Fibroblast of skin of left biceps (primary cell): Measurements from ENCODE around the gene PPM1B.
"Not testable (repeated sequence)": the region's sequence is repeated elsewhere in the genome, so short reads cannot be mapped to it uniquely, and the experiment has no call there.

Experiments
- DNase-seq, 2 experiments: peaks; one replicate each; pipeline ENCODE4 v3.0.0-alpha.2; 2013; ENCODE audit warnings: low read depth in 2 of 2

PPM1B gene

DNA sequence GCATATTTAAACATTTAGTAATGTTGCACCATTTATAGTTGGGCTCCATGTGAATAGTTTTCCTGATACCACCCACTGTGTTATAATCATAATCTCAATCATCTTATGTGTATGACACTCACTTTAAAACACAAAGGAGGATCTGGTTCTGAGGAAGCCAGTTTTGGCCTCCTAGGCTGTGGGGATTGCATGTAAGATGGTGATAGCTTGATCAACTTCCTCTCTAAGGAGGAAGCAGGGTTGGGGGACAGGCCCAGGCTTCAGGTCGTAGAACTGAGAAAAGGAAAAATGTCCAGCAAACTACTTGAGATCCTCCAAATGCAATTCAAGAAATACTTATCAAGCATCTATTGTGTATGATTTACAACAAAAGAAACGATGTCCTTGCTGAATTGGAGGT, 4.9 kb upstream of the PPM1B start:
- no peak for DNase-seq

DNA sequence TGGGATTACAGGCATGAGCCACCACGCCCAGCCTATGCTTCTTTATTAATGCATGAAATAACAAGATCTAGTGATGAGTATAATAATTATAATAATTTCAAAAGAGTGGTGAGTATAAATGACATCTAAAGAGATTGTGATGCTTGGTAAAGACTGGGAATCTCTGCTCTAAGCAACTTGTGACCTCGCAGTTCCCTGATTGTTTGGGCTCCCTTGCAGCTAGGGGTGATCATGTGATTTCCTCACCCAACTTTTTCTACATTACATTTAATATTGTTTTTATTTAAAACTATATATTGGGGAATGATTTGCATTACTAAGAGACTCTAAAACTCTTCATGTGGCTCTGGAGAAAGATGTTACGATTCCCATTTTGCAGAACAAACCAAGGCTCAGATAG, 4.1 kb upstream of the PPM1B start:
- DNase-seq: no peak

DNA sequence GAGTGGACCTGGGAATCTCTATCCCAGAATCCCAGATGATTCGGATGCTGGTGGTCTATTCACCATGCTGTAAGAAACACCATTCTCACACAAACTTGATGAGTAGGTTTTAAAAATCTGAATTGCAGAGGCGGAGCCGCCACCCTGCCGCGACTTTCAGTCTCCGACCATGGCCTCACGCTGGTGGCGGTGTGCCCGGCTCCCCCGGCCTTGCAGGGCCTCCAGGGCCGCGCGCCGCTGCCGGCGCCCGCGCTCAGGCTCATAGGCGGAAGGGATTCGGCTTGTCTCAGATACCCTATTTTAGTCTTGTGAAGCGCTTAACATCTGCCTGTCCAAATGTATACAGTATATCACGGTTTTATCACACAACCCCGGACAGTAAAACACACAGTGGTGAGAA, 2.6 kb upstream of the PPM1B start:
- DNase-seq: no peak

DNA sequence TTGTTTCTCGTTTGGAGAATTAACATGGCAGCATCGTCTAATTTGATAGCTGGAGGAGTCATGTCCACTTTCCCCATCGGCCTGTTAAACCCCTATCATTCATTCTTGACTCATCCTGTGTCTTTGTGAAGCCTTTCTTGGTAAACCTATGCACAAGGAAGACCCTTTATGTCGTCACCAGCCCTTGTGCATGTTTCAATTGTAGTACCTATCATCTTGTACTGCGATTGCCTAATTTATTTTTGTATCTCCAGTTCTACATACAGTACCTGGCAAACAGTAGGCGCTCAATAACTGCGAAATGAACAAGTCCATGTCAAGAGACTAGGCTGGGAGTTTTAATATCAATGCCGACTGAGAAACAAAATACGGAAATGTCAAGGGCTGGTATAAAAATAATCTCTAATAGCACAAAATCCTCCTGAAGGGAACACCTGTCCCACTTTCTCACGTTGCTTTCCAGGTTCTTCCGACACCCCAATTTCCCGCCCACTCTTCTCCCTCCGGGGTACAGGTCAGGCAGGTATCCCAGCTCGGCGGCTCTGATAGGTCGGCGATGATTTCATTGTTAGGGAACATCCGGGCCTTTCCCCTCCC, 1.3 kb upstream of the PPM1B start:
- DNase-seq: no peak

DNA sequence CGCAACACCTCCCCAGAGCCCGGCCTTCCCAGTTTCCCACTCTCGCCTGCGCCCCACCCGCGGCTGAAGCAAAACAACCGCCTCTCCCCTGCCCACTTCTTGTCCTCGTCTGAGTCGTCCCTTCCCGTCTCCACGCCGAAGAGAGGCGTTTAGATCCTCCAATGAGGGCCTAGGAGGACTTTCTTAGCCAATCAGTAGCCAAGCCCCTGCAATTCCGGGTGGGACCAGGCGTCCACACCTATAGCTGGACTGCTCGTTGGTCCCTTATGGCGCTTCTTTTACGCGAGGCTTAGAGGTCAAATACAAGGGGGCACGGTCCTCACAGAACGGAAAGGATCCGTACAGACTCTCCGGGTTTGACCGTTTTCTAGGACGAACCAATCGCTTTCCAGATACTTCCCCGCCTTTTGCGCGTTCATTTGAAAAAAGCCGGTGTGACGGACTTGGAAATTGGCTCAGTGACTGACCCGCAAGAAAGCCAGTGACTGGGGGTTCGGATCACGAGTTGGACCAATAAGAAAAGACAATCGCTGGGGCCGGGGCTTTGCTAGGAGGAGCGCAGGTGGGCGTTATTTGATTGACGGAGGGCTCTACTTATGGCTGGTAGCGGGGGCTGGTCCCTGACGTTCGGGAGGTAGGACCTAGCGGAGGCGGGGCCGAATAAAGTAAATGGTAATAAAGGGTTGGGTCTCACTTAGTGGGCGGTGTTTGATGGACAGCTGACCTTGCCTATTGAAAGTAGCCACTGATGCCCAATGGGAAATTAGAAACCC, 581 bp upstream of the PPM1B start:
- peak; percentile 100 for DNase-seq

DNA sequence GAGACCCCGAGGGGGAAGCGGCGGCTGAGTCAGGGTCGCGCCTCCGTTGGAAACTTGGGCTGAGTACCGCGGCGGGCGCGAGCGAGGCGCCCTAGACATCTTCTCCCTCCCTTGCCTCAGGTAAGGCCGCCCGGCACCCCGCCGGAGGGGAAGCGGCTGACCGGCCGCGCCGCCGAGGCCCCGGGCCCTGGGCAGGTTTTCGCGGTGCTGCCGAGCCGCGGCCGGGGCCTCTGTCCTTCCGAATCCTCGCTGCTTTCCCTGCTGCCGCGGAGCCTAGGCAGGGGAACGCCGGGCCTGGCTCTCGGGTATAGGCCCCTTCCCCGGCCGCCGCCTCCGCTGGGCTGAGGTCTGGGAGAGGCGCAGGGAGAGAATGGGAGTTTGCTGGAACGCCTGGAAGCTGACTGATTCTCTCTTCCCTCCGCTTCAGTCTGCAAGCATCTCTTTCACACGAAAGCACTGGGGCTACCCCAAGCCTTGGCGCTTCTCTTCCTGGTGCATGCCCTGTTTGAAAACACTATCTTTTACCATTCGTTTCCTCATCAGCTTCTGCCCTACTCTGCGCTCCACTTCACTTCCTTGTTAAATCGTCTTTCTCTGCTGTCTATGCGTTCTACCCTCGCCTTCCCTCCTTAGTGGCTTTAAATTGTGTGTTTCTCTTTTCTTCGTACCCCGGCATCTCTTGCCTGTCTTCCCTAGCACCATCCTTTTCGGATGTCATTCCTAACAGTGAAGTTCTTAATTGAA, 652 bp downstream of the PPM1B start:
- DNase-seq: no peak

DNA sequence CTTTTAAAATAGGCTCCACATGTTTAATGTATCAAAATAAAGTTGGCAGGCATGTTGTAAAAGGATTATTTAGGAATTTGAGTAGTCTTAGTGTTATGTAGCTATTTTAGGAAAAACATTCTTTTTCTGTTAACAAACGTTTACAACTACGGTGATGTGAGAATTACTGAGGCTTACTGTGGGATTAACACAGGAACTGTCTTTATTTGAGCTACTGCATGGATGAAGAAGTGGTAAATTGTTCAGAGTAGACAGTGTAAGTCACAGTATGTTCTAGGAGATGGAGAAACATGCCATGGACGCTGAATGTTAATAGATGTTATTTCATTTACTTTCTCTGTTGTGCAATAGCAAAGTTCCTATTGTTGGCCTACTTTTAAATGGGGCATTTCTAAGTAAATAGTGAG, 1.6 kb downstream of the PPM1B start:
- DNase-seq: no peak

DNA sequence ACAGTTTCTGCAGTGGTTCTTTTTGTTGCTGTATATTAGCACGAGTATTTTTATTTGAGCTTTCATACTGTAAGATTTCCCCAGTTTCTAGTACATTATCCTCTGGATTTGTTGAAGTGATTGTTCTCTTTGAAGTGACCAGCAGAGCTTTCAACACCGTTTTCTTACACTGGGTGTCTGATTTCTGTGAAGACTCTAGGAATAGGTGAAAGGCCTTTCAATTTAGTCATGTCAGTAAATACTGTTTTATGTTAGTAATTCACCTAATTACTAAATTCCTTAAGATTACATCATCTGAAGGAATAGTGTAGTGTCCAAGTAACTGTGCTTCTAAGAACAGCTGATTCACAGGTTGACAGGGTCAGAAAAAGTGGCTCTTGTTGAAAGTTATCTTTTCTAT, 2.3 kb downstream of the PPM1B start:
- DNase-seq: no peak

DNA sequence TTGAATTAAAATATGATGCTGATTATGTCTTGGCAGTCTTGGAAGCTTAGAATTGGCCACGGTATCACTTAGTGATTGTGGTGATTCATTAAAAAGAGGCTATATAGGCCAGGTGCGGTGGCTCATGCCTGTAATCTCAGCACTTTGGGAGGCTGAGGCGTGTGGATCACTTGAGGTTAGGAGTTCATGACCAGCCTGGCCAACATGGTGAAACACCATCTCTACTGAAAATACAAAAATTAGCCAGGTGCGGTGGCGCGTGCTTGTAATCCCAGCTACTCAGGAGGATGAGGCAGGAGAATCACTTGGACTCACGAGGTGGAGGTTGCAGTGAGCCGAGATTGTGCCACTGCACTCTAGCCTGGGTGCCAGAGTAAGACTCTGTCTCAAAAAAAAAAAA, 2.8 kb downstream of the PPM1B start:
- DNase-seq: not testable (repeated sequence)

DNA sequence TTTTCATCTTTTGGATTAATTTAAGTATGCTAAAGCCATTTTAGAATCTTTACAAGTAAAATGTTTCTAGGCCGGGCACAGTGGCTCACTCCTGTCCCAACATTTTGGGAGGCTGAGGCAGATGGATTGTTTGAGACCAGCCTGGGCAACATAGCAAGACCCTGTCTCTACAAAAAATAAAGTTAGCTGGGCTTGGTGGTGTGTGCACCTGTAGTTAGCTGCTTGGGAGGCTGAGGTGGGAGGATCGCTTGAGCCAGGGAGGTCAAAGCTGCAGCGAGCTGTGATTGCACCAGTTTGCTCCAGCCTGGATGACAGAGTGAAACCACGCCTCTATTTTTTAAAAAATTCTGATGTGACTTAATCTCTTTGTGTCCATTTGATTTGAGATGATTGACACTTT, 3.9 kb downstream of the PPM1B start:
- no peak for DNase-seq

DNA sequence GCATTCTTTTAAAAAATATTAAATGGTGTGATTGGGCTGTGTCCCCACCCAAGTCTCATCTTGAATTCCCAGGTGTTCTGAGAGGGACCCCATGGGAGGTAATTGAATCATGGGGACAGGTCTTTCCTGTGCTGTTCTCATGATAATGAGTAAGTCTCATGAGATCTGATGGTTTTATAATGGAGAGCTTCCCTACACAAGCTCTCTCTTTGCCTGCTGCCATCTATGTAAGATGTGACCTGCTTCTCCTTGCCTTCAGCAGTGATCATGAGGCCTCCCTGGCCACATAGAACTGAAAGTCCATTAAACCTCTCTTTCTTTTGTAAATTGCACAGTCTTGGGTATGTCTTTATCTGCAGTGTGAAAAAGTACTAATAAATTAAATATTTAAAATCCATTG, 10.3 kb downstream of the PPM1B start:
- no peak for DNase-seq

DNA sequence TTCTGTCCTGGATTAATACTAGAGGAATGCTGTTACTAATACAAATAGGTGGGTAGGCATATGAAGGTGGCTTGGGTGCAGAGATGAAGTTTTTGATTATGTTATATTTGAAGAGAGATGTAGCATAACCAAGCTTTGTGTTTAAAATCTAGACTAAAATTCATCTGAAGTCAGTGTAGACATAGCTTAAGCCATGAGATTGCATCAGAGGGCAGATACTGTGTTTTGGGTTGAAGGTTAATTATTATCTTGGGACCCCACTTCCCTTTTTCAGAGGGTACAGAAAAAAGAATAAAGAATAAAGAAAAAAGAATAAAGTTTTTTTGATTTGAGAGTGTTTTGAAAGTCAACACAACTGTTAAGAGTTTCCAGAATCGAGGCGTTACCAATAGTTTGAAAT, 13.0 kb downstream of the PPM1B start:
- no peak for DNase-seq

DNA sequence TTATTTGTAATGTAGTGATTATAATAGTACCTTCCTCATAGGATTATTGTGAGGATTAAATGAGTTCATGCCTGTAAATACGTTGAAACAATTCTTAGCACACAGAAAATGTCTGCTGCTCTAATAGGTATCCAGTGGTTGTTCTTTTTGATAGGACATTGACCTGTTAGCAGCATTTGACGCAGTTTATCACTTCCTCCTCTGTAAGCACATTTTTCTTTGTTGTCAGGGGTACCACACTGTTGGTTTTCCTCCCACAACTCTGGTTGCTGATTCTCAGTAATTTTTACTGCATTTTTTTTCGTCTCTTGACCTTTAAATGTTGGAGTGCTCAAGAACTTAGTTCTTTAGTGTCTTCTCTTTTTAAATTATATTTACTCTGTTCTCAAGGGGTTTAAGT, 15.4 kb downstream of the PPM1B start:
- no peak for DNase-seq

DNA sequence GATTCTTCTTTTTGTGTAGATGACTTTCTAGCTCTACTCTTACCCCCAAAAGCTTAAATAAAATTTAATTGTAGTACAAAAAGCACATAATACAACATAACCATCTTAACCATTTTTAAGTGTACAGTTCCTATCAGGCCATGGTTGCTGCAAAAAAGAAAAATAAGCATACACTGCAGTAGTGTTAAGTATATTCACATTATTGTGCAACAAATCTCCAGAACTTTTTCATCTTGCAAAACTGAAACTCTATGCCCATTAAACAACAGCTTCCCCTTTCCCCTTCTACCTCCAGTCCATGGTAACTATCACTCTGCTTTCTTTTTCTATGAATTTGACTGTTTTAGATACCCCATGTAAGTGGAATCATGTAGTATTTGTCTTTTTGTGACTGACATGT, 18.1 kb downstream of the PPM1B start:
- DNase-seq: no peak

DNA sequence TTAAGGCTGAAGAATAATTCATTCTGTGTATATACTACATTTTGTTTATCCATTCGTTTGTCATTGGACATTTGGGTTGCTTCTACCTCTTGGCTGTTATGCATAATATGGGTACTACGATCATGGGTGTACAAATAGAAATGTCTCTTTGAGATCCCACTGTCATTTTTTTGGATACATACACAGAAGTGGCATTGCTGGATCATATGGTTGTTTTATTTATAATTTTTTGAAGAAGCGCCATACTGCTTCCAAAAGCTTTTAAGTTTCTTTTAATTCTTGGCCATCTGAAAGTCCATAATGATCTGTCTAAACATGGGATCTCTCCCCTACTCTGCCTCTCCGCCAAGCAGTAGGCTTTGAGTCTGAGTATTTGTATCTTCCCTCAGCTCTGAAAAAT, 18.6 kb downstream of the PPM1B start:
- no peak for DNase-seq

DNA sequence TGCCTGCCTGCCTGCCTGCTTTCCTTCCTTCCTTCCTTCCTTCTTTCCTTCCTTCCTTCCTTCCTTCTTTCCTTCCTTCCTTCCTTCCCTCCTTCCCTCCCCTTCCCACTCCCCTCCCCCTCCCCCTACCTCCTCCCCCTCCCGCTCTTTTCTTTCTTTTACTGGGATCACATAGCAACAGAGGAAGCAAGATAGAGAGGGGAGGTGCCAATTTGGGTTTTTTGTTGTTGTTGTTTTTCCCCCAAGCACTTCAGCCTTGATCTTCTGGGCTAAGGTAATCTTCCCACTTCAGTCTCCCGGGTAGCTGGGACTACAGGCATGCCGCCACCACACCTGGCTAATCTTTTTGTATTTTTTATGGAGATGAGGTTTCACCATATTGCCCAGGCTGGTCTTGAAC, 20.0 kb downstream of the PPM1B start:
- DNase-seq: no peak

DNA sequence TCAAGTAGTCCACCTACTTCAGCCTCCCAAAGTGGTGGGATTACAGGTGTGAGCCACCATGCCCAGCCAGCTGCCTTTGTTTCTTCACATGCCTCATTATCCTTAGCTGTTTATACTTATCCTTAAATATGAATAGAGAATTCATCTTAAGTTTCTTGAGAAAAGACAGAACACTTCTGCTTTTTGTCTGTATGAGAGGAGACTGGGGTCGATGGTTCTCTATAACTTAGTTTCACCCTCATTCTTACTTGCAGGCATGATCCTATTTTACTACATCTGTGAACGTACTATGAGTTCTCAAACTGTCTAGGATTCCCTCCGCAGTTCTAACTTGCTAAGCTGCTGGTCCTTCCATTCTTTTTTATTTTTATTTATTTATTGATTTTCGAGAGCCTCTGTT, 20.4 kb downstream of the PPM1B start:
- DNase-seq: no peak

DNA sequence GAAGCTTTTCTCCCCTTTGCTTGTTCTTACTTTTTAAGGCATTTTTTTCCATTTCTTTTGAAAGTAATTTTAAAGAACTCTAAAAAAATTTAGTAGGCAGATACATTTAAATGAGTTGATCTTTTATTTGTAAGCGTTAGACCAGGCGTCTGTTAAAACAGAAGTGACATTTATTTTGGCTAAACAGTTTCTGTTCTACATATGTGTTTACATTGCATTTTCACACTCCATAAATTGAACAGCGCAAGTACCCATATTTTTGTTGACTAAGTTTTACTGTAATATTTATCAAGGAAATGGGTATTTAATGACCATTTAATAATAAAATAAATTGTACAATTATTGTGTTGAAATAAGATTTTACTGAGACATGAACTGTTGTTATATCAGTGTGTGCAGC, 21.9 kb downstream of the PPM1B start:
- DNase-seq: no peak

DNA sequence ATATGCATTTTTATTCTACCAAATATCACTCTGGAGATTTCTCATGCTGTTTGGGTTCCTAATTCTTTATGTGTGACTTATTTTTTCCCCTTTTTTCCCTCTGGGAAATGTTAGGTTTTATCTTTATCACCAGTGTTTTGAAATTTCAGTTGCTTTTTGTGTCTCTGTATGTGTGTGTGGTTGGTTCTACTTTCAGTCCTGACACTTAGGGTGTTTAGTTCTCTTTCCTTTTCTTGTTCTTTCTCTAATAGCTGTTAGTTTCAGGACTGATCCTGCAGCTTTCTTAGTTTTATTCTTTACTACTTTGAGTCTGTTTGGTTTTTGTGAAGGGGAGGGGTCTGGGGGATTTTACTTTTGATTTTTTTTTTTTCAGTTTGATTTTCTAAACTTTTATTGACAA, 23.1 kb downstream of the PPM1B start:
- no peak for DNase-seq

DNA sequence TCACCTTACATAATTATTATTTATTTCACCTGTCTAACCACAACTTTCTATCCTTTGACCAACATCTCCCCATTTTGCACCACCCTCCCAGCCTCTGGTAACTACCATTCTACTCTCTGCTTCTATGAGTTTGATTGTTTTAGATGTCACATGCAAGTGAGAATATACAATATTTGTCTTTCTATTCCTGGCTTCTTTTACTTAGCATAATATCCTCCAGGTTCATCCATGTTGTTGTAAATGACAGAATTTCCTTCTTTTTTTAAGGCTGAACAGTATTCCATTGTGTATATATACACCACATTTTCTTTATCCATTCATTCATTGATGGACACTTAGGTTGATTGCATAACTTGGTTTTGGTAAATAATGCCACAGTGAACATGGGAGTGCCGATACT, 24.0 kb downstream of the PPM1B start:
- no peak for DNase-seq

DNA sequence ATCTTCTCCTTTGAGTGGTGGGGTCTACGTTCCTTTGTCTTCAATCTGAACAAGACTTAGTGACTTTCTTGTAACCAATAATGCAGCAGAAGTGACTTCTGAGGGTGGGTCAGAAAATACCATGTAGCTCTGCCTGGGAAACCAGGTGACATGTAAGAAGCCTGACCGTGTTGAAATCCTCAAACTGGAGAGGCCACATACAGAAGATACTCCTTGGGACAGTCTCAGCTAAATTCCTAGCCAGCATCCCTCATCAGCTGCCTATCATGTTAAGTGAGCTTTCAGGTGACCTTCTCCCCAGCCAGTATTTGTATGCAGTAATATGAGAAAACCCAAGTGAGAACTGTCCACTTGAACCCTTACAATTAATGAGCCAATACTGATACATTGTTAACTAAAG, 27.0 kb downstream of the PPM1B start:
- no peak for DNase-seq

DNA sequence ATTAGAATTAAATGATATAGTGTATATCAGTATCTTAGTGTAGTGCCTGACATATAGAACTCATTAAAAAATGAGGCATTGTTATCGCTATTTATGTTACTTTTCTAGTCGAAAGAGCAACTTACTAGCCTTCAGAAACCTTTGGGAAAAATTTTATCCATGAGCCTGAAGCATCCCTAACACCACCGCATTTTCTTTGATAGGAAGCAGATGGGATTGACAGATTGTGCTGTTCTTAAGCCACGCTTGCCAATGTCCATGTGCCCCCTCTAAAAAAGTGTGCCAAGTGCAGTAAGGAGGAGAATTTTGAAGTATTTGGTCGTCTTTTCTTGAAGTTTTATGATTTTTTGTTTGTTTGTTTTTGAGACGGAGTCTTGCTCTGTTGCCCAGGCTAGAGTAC, 29.1 kb downstream of the PPM1B start:
- no peak for DNase-seq

DNA sequence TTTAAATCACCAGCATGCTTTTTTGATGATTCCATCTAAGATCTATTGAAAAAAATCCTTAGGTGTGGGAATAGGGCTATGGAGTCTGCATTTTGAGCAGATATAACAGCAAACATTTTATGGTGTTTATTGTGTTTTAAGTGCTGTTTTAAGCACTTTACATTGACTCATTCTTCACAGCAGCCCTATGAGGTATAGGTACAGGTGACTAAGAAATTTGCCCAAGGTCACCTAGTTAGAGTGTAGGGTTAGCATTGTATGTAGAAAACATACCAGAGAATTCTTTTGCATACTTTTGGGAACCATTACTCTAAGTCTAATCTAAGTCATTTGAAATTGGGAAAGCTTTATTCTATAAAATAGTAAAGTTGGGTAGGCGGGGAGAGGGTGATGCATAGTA, 31.3 kb downstream of the PPM1B start:
- DNase-seq: no peak
